COR-L47 (cell line): ENCODE data around the gene NEDD4L.
"Not testable (repeated sequence)": the region's sequence is repeated elsewhere in the genome, so short reads cannot be mapped to it uniquely, and the experiment has no call there.

ENCODE experiments used
- DNase-seq: peaks from one replicate; lab custom pipeline; 2025; lab: John Stamatoyannopoulos, UW

NEDD4L gene

DNA sequence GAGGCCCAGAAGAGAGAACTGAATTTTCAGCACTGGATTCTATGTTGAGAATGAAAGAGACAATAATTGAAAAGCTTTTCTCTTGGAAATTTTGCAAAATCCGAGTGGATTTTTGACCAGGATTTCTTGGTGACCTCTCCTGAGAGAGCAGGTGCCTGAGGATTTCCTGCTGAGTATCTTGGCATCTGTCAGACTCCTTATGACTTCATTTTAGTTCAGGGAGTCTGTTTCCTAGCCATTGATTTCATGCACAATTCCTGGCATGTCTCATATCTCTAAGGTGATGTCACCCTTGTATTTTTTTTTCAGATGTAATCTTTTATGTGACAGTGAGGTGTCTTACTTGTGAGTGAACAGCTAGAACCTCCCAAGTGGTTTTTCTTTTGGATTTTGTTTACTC is 195.9 kb downstream of the NEDD4L start:
- no peak for DNase-seq

DNA sequence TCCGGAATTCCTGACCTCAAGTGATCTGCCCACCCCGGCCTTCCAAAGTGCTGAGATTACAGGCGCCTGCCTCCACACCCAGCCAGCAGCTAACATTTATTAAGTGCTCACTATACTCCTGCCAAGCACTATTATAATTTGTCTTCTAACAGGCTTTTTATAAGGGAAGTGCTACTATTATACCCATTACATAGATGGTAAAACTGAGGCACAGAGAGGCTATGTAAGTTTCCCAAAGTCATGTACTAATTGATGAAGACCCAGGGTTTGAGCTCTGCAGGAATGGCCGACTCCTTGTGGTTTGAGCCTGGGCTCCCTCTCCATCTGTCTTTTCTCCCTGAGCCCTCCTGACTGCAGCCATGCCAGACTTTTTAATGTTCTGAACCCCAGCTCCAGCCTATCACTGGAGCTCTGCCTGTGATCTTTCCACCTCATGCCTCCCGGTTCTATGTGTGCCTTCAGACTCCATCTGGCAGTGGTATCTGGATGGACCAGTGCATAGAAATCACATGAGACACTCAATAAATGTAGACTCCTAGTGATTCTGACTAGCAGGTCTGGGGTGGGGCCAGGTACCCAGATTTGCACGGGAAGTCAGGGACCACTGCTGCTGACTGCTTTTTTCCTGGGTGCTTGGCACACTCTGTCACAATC is 197.1 kb downstream of the NEDD4L start:
- no peak for DNase-seq

DNA sequence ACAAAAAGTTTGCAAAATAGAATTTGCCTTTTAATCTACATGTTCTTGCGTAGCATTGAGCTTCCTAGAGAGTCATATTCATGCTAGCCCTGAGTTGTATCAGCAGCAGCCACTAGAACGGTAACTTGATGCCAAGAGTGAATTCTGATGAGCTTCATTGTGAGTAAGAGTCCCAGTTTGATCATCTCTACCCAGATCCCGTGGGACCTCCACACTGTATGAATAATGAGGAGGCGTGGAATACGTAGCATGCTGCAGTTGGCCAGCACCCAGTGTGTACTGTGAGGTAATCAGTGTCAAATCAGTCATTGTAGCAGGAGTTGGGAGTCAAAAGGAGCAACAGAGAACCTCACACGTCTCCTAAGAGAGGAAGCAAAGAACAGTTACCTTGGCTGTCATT is 197.9 kb downstream of the NEDD4L start:
- no peak for DNase-seq

DNA sequence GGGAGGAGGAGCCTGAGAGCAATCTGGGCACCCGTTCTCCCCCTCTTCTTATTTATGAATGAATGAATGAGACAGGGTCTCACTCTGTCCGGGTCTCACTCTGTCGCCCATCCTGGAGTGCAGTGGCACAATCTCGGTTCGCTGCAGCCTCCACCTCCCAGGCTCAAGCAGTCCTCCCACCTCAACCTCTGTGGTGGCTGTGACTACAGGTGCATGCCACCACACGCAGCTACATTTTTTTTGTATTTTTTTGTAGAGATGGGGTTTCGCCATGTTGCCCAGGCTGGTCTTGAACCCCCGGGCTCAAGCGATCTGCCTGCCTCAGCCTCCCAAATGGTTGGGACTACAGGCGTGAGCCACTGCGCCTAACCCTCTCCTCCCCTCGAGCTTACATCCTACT is 198.4 kb downstream of the NEDD4L start:
- DNase-seq = no peak

DNA sequence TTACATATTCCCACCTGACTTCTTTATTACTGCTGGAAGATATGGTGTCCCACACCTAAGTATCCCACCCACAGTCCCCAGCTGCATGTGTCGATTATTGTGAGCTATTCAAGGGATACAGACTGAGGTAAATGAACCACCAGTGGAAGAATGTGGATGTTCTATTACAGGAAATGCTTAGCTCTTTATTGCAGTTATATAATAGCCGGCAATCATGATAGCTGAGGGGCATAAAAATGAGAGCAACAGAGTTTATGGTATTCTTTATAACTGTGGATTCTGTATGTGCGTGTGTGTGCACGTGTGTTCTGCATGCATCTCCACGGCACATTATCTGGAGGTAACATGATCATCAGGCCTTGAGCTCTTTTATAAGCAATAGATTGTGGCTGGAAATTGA is 198.9 kb downstream of the NEDD4L start:
- no peak for DNase-seq

DNA sequence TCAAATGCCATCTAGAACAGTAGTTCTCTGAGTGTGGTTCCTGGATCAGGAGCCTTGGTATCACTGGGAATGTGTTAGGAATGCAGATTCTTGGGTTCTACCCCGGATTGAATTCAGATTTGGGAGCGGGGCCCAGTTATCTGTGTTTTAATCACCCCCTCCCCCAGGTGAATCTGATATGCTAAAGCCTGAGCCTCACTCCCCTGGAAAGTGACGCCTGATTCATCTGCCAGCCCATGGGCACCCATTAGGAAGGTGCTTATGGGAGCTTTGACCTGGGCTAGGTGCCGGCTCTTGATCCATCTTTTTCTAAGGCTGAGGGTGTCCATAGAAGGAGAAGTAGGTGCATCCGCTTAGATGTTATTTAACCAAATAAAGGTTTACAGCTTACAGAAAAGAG is 199.4 kb downstream of the NEDD4L start:
- DNase-seq = no peak

- DNase-seq = no peak
Measured at GRCh38 chr18:58247363-58247834, 203.4 kb downstream of the NEDD4L start.

DNA sequence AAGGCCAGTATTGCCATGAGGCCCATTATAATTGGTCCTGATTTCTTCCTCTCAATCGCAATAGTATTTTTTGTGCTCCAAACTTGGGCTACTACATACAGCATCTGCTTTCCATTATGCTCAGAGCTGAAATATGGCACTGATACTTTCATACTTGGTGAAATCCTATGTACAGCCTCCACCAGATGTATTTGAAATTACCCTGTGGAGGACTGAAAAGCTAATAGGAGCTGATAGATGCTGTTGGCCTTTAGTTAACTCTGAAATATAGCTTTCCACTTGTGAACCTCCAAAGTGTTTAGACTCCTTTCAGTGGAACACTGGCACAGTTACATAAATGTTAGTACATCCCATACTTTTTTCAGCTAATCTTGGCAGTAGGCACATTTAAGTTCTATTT is 205.7 kb downstream of the NEDD4L start:
- no peak for DNase-seq

DNA sequence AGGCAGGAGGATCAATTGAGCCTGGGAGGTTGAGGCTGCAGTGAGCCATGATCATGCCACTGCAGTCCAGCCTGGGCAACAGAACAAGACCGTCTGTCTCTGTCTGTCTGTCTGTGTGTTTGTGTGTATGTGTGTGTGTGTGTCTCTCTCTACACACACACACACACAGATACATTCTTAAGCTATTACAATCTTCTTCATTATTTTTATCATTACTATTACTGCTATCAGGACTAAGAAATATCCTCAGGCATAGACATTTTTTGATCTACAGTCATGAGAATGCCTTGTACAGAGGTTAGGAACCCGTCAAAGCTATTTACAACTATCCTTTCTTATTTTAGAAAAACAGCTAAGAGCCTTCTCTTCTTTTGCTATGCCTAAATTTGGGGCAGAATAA is 207.4 kb downstream of the NEDD4L start:
- DNase-seq = no peak

GRCh38 chr18:58252166-58252565 is 208.1 kb downstream of the NEDD4L start:
- no peak for DNase-seq

- DNase-seq = no peak
Measured at GRCh38 chr18:58253318-58253717, 209.3 kb downstream of the NEDD4L start.

GRCh38 chr18:58253871-58254270 is 209.8 kb downstream of the NEDD4L start:
- no peak for DNase-seq

GRCh38 chr18:58254873-58255511 is 211.0 kb downstream of the NEDD4L start:
- no peak for DNase-seq

- no peak for DNase-seq
Measured at GRCh38 chr18:58255701-58256311, 211.8 kb downstream of the NEDD4L start.

DNA sequence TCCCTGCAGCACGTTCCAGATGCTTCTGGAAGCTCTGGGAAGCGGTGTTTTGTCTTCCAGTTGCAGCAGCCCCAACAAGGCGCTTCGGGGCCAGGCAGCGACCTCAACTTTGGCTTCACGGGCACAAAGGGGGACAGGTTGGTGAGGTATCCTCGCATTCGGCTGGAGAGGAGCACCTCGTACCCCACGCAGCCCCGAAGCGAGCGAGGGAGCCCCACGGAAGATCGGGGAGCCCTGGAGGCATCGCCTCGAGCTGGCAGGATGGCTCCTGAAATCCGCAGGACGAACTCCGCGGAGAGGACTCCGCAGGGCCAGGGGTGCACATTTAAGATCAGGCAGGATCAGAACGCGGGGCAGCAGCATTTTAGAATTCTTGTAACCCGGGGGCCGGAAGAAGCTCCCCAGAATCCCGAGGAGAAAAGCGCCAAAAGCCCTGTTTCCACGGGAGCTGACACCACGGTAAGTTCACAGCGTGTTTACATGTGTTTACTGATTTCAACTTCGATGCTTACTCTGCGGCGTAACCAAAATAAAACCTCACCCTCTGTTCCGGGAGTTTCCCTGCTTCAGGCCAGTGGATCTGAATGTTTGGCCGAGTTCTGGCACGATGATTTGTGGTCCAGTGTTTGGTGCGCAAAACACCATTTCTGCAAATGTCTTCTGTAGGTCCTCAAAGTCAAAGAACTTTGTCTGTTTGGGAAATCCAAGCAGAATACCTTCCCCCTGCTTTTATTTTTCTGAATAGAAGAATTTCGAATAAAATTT is 212.5 kb downstream of the NEDD4L start:
- DNase-seq = no peak

GRCh38 chr18:58257461-58257860 is 213.4 kb downstream of the NEDD4L start:
- DNase-seq = no peak

DNA sequence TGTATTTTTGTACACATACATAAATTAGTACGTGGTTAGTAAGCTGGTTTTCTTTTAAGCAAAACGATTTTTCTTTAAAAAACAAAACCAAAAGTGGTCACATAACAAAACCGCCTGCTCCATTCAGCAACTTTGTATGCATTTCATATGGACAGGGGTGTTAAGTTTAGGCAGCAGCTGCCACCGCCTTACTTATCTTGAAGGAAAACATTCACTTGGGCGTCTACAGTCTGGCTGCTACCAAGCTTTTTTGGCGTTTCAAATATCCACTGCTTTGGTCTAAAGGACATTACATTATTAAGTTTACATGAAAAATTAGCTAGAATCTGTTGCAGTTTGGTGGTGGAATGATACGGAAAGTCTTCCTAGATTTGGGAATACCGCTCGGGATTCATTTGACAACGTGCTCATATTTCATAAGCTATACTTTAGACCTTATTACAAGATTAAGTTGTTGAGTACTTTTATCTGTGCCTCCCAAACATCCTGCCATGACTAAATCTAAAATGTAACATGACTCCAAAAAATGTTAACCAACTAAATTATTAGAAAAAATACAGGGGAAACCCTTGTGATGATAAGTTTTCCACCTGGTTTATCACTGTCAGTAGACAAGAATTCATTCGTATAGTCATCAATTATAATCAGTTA is 214.8 kb downstream of the NEDD4L start:
- DNase-seq = no peak

DNA sequence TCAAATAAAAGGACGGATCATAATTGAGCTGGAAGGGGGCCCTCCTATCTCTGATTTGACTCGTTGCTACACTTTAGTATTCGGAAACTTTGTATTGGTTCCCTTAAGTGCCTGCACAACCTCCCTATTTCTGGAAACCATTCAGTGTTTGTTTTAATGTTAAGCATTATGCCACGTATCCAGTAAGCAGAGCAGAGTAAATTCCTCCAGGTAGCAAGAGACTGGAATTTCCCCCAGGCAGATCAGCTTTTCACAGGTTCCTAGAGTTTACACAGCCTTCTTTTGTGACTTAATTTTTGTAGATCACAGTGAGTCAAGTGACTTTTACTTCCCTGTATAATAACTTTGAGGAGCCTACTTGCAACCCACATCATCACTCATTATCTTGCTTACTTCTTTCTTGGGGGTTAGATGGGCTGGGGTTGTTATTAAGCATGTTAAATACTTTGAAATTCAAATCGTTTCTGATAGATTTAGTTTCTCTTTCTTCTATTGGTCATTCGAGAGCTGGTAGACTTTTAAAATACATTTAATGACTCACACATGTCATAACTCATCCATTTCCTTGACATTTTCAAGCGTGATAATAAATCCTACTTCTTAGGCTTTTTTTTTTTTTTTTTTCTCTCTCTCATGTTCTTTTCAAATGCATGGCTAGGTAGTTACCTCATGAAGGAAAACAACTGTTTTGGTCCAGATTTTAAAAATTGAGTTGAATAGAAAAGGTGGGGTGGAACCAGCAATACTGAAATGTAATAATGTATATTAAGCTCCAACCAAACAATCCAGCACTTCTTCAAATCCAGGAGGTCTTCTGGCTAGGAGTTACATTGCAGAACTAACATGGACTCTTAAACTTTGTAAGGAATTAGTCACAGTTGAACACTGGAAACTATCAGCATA is 219.3 kb downstream of the NEDD4L start:
- no peak for DNase-seq

GRCh38 chr18:58264075-58264474 is 220.0 kb downstream of the NEDD4L start:
- no peak for DNase-seq

GRCh38 chr18:58264840-58265239 is 220.8 kb downstream of the NEDD4L start:
- no peak for DNase-seq

DNA sequence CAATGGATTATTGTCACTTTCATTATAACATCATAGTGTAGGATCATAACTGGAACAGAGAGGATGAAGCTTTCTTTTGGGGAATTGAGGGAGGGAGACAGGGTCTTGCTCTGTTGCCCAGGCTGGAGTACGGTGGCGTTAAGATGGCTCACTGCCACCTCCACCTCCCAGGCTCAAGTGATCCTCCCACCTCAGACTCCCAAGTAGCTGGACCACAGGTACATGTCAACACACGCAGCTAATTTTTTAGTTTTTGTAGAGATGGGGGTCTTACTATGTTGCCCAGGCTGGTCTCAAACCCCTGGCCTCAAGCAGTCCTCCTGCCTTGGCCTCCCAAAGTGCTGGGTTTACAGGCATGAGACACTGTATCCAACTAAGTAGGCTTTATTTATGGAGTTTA is 221.5 kb downstream of the NEDD4L start:
- not testable (repeated sequence) for DNase-seq
